ENCODE data around the gene HOXC6. TPM values are rescaled to one million over a fixed set of nuclear protein-coding genes. Genes with fewer than 3 reads are reported as not detected.

The HOXC6 gene
- total RNA-seq, 1 donor from 2014 or later = not detected

DNA sequence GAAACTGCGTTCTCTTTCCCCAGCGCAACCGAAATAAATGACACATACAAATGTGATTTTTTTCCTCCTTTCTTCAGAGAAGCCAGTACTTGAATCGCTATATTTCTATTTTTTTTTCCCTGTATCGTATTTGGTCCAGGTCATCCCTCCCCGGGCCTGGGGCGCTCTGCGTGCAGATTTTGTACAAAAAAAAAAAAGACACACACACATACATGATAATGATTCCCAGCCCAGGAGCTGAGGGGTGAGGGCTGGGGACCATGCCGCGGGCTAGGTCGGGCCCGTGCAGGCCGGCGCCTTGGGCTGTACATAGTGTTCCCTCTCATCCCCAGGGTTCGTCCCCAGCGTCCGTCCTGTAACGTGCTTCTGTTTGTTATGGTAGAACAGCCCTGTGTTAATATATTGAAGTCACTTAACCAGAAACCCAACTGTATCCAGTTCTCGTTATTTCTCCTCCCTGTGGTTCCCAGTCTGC, 25.3 kb upstream of the HOXC6 start:
- H3K9me3 ChIP-seq (replicated peaks) = no peaks in the 10 kb centered on the region
- no peak overlapping the region for H3K4me3 ChIP-seq
- no peak for TF ChIP-seq CTCF (IDR thresholded peaks at IDR 0.05; ENCODE audit: borderline replicate concordance)
- no peak overlapping the region for H3K27ac ChIP-seq (replicated peaks)
- peaks cover 100% of the 10 kb centered on the region for H3K27me3 ChIP-seq (ENCODE audit: low read depth)
- peaks cover 23% of the 10 kb centered on the region for H3K4me1 ChIP-seq
- no peak for DNase-seq
- H3K36me3 ChIP-seq = no peaks in the 10 kb centered on the region
- intact Hi-C loops (cut with micrococcal nuclease) = no loop called here

- Histone ChIP-seq H3K9me3 (replicated peaks) (no peaks in the 10 kb centered on the region), H3K36me3 (no peaks in the 10 kb centered on the region), H3K4me1 (peaks cover 23% of the 10 kb centered on the region), H3K4me3 (no peak overlapping the region), H3K27ac (replicated peaks) (no peak overlapping the region), H3K27me3 (ENCODE audit: low read depth) (peaks cover 100% of the 10 kb centered on the region)
- no peak for DNase-seq
- intact Hi-C loops (cut with micrococcal nuclease) = no loop called here
- no peak for TF ChIP-seq CTCF (IDR thresholded peaks at IDR 0.05; ENCODE audit: borderline replicate concordance)
Measured at GRCh38 chr12:54003625-54004024, 24.6 kb upstream of the HOXC6 start.

DNA sequence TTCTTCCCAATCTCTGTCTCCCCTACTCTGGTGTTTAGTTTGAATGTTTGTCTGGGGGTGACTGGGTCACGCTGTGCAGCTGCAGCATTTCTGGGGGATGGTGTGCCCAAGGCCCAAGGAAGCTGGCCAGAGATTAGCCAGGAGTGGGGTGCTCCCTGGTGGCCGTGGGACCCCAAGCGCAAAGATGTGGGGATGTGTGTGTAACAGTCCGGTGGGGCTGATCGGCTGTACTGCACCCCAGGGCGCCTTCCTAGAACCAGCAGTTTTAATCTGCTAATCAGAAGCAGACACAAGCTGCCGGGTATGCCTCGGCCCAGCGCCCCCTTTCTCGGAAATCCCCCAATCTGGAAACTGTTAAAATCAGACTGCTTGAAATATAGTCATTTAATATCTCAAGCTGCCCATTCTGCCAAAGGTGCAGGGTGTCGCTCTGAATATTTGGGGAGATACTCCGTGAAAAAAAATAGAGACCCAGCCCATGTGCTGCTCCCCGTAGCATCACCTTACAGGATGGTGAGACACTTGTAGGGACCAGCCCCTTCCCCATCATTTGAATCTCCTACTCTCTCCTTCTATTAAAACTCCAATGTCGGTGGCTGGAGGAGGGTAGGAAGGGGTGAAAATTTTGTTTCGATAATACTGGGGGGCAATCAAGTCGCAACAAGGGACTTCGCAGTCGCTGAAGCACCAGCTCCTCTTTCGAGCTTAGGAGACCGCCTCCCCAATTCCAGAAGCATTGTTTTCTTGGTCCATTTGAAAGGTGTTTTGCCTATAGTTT, 24.0 kb upstream of the HOXC6 start:
- Histone ChIP-seq H3K9me3 (replicated peaks) (no peaks in the 10 kb centered on the region), H3K27ac (replicated peaks) (no peak overlapping the region), H3K4me3 (no peak overlapping the region), H3K4me1 (peaks cover 26% of the 10 kb centered on the region), H3K27me3 (ENCODE audit: low read depth) (peaks cover 98% of the 10 kb centered on the region), H3K36me3 (no peaks in the 10 kb centered on the region)
- TF ChIP-seq CTCF (IDR thresholded peaks at IDR 0.05; ENCODE audit: borderline replicate concordance) = no peak
- intact Hi-C loops (cut with micrococcal nuclease) = no loop called here
- no peak for DNase-seq

GRCh38 chr12:54004841-54005530, 23.3 kb upstream of the HOXC6 start:
- peaks cover 98% of the 10 kb centered on the region for H3K27me3 ChIP-seq (ENCODE audit: low read depth)
- no peaks in the 10 kb centered on the region for H3K36me3 ChIP-seq
- H3K4me1 ChIP-seq = peaks cover 24% of the 10 kb centered on the region
- DNase-seq = no peak
- no peak overlapping the region for H3K4me3 ChIP-seq
- TF ChIP-seq CTCF (IDR thresholded peaks at IDR 0.05; ENCODE audit: borderline replicate concordance) = no peak
- intact Hi-C loops (cut with micrococcal nuclease) = loop anchor here (5.0 kb wide), 1 partner anchor 187 kb away; no protein-coding TSS in a partner anchor
- no peaks in the 10 kb centered on the region for H3K9me3 ChIP-seq (replicated peaks)
- H3K27ac ChIP-seq (replicated peaks) = no peak overlapping the region

GRCh38 chr12:54005531-54005852, 22.7 kb upstream of the HOXC6 start:
- no peak for TF ChIP-seq CTCF (IDR thresholded peaks at IDR 0.05; ENCODE audit: borderline replicate concordance)
- Histone ChIP-seq H3K36me3 (no peaks in the 10 kb centered on the region), H3K27me3 (ENCODE audit: low read depth) (peaks cover 98% of the 10 kb centered on the region), H3K9me3 (replicated peaks) (no peaks in the 10 kb centered on the region), H3K4me3 (no peak overlapping the region), H3K4me1 (peaks cover 19% of the 10 kb centered on the region), H3K27ac (replicated peaks) (no peak overlapping the region)
- intact Hi-C loops (cut with micrococcal nuclease) = loop anchor here (5.0 kb wide), 1 partner anchor 187 kb away; no protein-coding TSS in a partner anchor
- DNase-seq = no peak

Measured in left ventricle myocardium inferior (tissue), 1 donor.